HG02571 (cell line): Measurements from ENCODE around the gene PPP4R3B.

Experiments
- ATAC-seq: cut with Tn5 transposase; IDR thresholded peaks from one replicate; pipeline ENCODE4 v1.9.1; 2021; ENCODE audit warnings: mild to moderate bottlenecking, moderate library complexity; ENCODE audit not compliant: unreplicated experiment

Gene PPP4R3B

DNA sequence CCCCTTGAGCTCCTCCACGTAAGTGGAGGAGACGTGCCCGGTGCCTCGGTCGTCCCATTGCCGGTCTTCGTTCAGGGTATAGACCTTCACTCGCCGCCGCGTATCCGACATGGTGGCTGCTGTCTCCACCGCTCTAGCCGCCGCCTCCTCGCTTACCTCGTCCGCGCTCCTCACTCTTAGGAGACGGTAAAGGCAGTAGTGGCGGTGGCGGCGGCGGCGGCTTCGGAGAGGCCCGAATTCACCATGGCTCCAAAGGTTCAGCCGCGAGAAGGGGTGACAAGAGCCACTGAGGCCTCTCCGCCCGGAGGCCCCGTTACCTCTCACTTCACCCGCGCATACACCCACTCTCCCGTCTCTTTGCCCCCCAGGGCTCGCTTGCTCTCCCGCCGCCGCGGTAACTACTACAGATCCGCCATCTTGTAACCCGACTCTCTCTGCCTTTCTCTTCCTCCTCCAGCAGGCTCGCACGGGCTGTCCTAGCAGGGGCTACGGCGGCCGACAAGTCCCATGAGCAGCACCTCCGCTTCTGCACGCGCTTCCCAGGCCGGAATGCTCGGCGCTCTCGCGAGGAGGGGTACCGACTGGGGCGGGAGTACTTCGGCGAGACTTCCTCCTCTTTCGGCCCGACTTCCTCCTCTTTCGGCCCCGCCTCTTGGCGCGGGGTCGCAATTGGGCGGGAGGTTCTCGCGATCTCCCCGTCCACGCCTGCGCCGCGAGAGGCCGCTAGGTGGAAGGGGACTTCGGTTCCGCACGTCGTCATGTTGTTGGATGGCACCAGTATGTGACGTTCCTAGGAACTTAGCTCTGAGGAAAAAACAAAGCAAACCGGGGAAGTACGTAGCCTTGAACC is at the start of gene PPP4R3B:
Gene PPP4R3B, minus strand, starts transcription at position 448 of the 850 bp plus-strand sequence. Its CDS starts 337 bp downstream, at position 111.
- ATAC-seq, result peak; percentile 85

GRCh38 chr2:55653255-55653654 is 35.8 kb upstream of the PPP4R3B start:
- no peak for ATAC-seq

- no peak for ATAC-seq
Observed at GRCh38 chr2:55649211-55649610, 31.8 kb upstream of the PPP4R3B start.

DNA sequence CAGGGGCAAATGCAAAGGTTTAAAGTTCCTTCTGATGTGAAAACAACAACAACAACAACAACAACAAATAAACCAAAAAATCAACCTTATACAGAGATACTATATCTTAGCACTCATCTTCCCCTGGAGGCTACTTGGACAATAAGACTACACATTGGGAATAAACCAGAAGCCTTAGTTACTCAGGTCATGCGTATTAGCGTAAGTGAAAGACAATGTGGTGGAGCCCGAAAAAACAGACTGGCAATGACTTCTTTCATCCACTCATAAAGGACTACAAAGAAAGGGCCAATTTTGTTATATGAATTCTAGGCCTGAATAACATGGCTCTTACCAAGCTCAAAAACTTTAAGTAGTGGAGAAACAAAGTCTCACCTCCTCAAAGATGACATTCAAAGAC is 19.4 kb upstream of the PPP4R3B start:
- no peak for ATAC-seq

- no peak for ATAC-seq
Observed at GRCh38 chr2:55628931-55629330, 11.5 kb upstream of the PPP4R3B start.

DNA sequence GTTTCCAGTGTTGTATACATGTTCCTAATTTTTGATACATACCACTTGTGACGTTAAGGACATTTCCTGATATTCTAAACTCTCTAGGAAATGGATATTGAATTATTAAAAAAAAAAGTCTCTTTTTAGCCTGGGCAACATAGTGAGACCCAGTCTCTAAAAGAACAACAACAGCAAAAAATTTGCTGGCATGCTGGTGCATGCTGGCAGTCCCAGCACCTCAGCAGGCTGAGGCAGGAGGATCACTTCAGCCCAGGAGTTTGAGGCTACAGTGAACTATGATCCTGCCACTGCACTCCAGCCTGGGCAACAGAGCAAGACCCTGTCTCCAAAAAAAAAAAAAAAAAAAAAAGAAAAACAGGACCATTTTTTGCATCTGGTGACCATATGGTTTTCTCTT is 10.5 kb upstream of the PPP4R3B start:
- ATAC-seq, result no peak

GRCh38 chr2:55621802-55622201 is 4.4 kb upstream of the PPP4R3B start:
- ATAC-seq, result no peak

DNA sequence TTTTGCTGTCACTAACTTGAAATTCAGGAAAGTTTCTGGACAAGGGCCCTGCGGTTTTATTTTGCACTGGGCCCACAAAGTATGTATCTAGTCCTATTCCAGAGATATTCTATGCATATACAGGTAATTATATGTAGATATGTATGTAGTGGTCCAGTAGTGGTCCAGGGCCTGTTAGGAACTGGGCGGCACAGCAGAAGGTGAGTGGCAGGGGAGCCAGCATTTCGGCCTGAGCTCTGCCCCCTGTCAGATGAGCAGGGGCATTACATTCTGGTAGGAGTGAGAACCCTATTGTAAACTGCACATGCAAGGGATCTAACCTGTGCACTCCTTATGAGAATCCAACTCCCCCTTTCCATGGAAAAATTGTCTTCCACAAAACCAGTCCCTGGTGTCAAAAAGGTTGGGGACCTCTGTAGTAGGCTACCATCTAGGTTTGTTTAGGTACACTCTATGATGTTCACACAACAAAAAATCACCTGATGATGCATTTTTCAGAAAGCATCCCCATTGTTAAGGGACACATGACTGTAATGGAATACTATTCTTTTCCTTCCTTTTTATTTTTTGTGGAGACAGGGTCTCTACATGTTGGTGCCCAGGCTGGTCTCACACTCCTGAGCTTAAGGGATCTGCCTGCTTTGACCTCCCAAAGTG is 2.8 kb upstream of the PPP4R3B start:
- no peak for ATAC-seq

- ATAC-seq, result peak; percentile 35
Observed at GRCh38 chr2:55618275-55619055, 1.0 kb upstream of the PPP4R3B start.

DNA sequence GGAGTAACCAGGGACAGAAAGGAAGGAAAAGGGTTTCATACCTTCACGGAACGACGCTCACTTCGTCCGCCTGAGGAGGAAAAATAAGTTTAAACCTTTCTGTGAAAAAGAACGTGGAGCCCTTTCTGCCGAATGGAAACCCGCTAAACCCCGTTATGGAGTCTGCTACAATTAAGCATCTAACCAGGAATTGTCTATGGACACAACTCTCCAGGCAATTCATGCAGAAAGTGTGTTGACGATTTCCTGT is 528 bp upstream of the PPP4R3B start:
- ATAC-seq, result no peak

DNA sequence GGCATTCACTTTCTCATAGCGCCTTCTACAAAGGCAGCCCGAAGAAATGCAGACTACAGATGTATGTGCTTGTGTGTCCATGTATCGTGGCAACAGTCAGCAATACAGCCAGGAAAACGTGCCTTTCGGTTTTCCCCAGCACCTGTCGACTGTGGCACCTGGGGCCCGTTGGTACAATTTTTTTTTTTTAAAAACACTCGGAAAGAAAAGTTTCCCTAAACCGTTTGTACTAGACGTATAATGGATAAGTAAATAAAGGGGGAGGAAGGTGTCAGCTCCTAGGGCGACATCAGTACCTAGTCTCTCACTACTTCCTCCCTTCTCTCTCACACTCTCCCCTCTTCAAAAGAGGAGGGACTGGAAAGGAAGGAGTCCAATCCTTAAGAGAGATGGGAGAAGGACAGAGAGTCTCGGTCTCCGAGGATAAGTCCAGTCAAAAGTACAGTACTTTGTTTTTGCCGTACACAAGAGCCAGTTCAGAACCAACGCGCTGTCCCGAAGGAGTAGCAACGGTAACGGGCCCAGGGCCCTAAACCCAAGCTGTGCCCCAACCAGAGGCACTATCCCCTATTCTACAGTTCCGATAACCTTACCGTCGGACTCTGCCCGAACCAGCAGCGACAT is 759 bp downstream of the PPP4R3B start:
- peak; percentile 6 for ATAC-seq

- no peak for ATAC-seq
Observed at GRCh38 chr2:55611997-55612396, 5.4 kb downstream of the PPP4R3B start.

DNA sequence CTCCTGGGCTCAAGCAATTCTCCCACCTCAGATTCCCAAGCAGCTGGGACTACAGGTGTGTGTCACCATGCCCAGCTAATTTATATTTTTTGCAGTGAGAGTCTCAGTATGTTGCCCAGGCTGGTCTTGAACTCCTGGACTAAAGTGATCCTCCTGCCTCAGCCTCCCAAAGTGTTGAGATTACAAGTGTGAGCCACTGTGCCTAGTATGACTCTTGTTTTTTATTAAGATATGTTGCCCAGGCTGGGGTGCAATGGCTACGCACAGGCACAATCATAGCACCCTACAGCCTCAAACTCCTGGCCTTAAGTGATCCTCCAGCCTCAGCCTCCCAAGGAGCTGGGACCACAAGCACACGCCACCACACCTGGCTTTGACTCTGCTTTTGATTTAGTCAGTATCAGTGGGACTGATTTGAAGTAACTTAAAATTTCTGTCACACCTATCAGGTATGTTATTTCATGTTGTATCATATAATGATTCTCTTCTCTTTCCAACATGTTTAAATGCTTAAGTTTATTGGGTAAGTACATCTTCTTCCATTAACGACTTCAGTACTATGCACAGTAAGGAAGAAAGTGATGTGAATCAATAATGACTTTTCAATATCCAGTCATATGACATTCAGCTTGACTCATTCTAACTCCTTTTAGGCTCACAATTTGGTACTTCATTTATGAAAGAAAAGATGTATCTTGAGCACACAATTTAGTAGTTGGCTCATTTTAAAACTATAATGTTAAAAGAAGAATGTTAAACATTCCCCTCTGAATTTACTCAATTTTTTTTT is 6.3 kb downstream of the PPP4R3B start:
- ATAC-seq, result no peak

DNA sequence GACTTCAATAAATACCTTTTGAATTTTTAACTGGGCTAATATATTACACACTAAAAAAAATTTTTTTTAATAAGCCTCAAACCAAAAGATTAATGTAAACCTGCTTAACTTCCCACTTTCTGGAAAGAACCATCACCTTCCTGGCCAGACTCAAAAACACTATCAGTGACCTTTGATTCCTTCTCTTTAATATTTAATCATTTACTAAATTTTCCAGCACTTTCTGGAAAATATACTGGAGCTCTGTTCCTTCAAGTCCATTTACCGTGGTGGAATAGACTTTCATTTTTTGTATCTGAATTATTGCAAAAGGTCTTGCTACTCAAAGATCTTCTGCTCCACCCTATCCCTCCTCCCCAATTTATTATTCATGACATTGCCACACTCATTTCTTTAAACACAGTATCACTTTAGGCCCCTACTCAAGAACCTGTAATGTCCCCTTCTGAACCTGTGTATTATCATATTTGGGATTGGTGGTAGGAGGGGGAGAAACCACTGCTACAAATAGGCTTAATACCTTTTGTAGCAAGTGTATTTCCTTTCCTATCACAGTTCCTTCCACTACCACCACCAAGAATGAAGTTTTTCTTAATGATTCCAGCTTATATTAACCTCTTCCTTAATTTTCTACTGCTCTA is 7.4 kb downstream of the PPP4R3B start:
- ATAC-seq, result no peak

- ATAC-seq, result no peak
Observed at GRCh38 chr2:55609193-55609794, 8.1 kb downstream of the PPP4R3B start.

- ATAC-seq, result no peak
Observed at GRCh38 chr2:55607717-55608116, 9.7 kb downstream of the PPP4R3B start.

DNA sequence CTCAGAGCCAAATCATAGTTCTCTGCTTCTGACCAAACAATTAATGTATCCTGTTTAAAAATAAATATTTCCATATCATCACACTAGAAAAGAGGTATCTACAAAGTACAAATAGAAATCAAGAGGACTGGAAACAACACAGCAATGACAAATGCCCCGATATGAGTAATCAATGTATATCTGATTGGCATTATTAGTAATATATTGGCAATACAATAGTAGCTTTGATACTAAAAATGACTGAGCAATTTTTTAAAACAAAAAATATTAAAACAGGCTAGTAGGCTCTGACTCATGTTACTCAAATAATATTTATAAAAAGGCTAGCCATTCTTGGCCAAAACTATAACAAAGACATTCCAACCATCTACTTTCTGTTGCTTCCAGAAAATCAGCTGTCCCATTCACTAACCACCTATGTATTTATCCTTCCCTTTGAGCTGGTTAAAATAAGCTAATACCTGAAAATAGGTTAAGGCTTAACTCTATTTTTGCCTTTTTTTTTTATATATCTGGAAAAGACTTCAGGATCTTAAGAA is 13.3 kb downstream of the PPP4R3B start:
- no peak for ATAC-seq

DNA sequence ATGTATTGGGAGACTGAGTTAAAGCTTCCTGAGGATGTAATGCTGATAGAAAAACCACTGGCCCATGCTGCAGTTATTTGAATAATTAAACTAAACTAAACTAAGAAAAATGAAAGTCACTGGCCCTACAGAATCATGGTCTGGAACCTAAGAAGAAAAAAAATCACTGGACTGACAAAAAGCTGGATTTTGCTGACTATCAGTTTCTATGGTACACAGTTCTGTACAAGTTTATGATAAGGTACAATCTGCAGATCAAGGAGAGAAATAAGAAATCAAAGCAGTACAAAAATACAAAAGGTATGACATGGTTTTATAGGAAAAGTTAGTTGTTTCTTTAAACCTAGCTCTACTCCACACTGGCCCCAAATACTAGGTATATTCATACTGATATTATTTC is 15.6 kb downstream of the PPP4R3B start:
- no peak for ATAC-seq

DNA sequence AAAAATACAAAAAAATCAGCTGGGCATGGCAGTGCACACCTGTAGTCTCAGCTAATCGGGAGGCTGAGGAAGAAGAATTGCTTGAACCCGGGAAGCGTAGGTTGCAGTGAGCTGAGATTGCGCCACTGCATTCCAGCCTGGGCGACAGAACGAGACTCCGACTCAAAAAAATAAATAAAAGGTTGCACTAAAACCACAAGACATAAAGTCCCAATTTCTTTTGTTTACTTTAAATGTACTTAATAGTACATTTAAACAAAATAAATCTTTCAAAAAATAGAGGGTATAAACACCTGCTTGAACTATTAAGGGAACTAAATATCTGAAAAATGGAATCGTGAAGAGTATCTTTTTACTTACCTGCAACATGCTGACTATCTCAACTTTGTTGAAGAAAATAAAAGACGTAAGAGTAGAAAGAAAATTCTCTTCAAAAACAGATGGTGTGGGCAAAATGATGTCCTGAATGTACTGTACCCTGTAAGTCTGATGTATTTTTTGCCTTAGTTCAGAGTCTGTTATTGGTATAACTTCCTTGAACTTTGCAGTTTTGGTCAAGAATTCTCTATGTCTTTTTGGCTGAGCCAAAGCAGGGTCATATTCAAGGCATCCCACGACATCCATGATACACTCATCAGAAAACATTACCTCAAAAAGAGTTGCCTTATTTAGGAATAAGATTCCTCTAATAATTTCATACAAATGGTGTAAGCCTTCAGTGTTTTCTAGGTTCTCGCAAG is 19.2 kb downstream of the PPP4R3B start:
- no peak for ATAC-seq
